GM06990 (cell line): ENCODE results near the gene SSR4.
A peak's percentile ranks its signal among the peaks of the same experiment; 100 is the strongest.

Experiments
- DNase-seq: peaks from one replicate; pipeline ENCODE4 v3.0.0-alpha.2; 2011; ENCODE audit not compliant: insufficient read length; ENCODE audit errors: extremely low read depth
- H3K27me3 ChIP-seq: replicated peaks from 2 replicates; pipeline ENCODE4 v1.6.0; 2011; ENCODE audit warnings: low read length; ENCODE audit not compliant: control insufficient read depth, insufficient read depth
- H3K36me3 ChIP-seq: 2 replicates; pipeline ENCODE4 v1.5.1; 2011; ENCODE audit warnings: low read length; ENCODE audit not compliant: control insufficient read depth, insufficient read depth
- H3K4me3 ChIP-seq: replicated peaks from 2 replicates; pipeline ENCODE4 v1.5.1; 2011; ENCODE audit warnings: low read depth, mild to moderate bottlenecking, control low read depth, low read length
- CTCF ChIP-seq: IDR thresholded peaks from 2 replicates; pipeline ENCODE4 v1.5.1; 2011; ENCODE audit warnings: low read length, control low read depth, mild to moderate bottlenecking, inconsistent platforms; ENCODE audit not compliant: insufficient read depth, poor library complexity, severe bottlenecking

Gene SSR4

GRCh38 chrX:153776120-153776599, 18.3 kb upstream of the SSR4 start:
- no peaks in the 10 kb centered on the region; the same call in 1 of the 2 replicates for H3K27me3 ChIP-seq
- no peak for DNase-seq
- H3K4me3 ChIP-seq: no peak overlapping the region
- H3K36me3 ChIP-seq: no peaks in the 10 kb centered on the region
- TF ChIP-seq CTCF: no peak

GRCh38 chrX:153776611-153777045, 17.8 kb upstream of the SSR4 start:
- Histone ChIP-seq H3K27me3 (no peaks in the 10 kb centered on the region; the same call in 1 of the 2 replicates), H3K4me3 (no peak overlapping the region), H3K36me3 (no peaks in the 10 kb centered on the region)
- no peak for DNase-seq
- no peak for TF ChIP-seq CTCF

GRCh38 chrX:153777261-153778090, 17.0 kb upstream of the SSR4 start:
- Histone ChIP-seq H3K36me3 (no peaks in the 10 kb centered on the region), H3K4me3 (no peak overlapping the region), H3K27me3 (no peaks in the 10 kb centered on the region; the same call in 1 of the 2 replicates)
- TF ChIP-seq CTCF: no peak
- DNase-seq: no peak

GRCh38 chrX:153778181-153778580, 16.3 kb upstream of the SSR4 start:
- no peaks in the 10 kb centered on the region for H3K36me3 ChIP-seq
- H3K27me3 ChIP-seq: no peaks in the 10 kb centered on the region; the same call in 1 of the 2 replicates
- no peak for TF ChIP-seq CTCF
- no peak for DNase-seq
- no peak overlapping the region for H3K4me3 ChIP-seq

GRCh38 chrX:153778684-153779101, 15.8 kb upstream of the SSR4 start:
- DNase-seq: no peak
- no peaks in the 10 kb centered on the region; the same call in 1 of the 2 replicates for H3K27me3 ChIP-seq
- H3K36me3 ChIP-seq: no peaks in the 10 kb centered on the region
- H3K4me3 ChIP-seq: no peak overlapping the region
- TF ChIP-seq CTCF: peak; percentile 13
